GM12873 (cell line): ENCODE measurements around the gene CAPNS1.
A peak's percentile ranks its signal among the peaks of the same experiment; 100 is the strongest.

ENCODE experiments used
- CTCF ChIP-seq: IDR thresholded peaks from 2 replicates; pipeline ENCODE4 v1.5.1; 2012; ENCODE audit warnings: low read depth, mild to moderate bottlenecking, moderate library complexity, low read length, control low read depth; ENCODE audit not compliant: insufficient read depth; ENCODE audit errors: missing control alignments

CAPNS1 gene

DNA sequence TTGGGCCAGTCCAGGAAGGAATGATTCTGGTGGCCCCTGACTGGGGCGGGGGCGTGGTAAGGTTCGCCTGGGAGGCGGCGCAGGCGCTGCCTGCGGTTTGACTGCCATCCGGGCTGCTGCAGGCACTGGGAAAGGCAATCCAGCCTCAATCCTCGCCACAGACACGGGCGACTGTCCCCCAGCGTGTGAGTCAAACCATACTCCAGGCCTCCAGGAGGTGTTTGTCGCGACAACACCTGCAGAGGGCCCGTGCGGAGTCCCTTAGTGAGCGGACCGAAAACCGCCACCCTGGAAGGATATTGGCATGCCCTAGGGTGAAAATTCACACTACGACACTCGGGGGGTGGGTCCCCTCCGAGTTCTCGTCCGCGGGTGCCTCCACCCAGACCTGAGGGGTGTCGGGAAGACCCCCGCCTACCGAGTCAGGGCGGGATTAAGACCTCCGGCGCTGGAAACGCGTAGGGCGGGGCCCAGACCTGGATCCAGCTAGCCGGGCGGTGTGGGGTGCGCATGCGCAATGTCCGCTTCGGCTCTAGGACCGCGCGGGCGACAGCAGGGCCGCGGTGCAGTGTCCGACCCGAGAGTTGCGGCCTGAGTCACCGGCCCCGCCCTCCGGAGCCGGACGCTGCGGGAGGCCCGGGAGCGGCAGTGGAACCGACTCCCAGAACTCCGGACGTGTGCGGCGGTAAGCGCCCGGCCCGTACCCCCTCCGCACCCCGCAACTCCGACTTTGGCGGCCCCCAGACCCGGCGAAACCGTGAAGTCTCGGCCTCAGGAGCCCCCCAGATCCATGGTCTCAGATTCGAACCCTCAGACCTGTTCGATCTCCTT is at the start of gene CAPNS1:
CAPNS1 (plus strand) TSS at position 594 of the 831 bp plus-strand sequence. CDS start 946 bp downstream, outside the sequence.
- TF ChIP-seq CTCF: peak; percentile 36

DNA sequence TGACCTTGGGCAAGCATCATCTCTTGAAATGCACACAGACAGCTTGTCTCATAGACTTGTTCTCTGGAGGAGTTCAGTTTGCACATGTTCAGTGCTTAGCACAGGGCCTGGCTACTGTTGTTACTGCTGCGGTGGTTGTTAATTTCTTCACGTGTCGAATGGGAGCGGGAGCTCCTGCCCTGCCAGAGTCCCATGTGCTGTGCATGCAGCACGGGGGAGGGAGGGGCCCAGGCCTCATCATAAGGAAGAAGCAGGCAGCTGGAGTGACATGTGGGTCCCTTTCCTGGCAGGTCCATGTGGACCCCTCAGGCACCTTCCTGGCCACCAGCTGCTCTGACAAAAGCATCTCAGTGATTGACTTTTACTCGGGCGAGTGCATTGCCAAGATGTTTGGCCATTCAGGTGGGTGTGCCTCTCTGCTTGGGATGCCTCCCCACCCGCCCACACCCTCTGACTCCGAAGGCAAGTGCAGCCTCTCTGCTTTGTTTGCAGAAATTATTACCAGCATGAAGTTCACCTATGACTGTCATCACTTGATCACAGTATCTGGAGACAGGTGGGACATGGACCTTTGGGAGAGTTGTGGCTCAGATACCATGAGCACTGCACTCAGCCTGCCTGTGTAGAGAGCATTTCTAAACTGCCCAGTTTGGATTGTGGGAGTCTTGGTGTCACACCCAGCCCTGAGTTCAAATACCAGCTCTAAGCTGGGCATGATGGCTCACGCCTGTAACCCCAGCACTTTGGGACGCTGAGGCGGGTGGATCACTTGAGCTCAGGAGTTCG is 48.8 kb upstream of the CAPNS1 start:
- TF ChIP-seq CTCF: no peak

- TF ChIP-seq CTCF: no peak
Observed at GRCh38 chr19:36092566-36092965, 47.3 kb upstream of the CAPNS1 start.

DNA sequence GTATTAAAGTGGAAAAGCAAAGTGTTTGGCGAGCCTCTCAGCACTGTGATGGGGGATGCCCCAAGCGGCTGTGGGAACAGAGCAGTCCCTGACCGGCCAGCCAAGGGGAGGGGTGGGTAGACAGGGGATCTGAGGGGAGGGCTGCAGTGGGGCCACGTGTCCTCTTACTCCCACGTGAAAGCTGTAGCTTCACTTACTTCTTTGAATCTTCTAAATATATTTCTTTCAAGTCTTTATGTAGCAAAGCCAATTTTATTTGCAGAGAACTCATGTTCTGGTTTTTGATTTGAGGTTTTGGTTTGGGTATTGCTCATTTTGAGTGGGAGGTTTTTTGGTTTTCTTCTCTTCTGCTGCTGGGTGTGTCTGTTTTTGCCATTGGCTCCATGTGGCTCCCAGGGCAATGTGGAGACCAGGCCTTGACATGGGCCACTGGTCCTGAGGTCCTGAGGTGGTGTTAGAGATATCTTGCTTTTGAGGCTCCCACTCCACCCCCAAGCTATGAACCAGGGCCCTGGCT is 46.7 kb upstream of the CAPNS1 start:
- TF ChIP-seq CTCF: no peak

- TF ChIP-seq CTCF: no peak
Observed at GRCh38 chr19:36093687-36094086, 46.2 kb upstream of the CAPNS1 start.

GRCh38 chr19:36097036-36097435 is 42.8 kb upstream of the CAPNS1 start:
- TF ChIP-seq CTCF: no peak

DNA sequence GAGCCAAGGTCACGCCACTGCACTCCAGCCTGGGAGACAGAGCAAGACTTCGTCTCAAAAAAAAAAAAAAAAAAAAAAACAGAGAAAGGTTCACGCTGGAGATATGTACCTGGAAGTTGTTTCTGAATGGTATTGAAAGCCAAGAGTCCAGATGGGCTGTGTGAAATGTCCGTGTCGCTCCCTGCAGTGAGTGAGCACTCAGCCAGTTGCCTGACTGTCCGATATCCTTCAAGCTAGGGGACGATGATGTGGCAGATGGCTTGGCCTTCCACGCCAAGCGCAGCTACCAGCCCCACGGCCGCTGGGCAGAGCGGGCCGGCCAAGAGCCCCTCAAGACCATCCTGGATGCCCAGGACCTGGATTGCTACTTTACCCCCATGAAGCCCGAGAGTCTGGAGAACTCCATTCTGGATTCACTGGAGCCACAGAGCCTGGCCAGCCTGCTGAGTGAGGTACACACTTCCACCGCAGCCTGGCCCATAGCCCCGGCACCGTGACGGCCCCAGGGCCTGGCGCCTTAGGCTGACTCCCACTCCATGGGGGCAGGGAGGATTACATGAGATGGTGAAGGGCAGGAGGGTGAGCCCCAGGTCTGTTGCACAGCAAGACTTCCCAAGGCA is 40.6 kb upstream of the CAPNS1 start:
- no peak for TF ChIP-seq CTCF
